ENCODE data around the gene MUC5B.
A peak's percentile ranks its signal among the peaks of the same experiment; 100 is the strongest.
"Not testable (repeated sequence)": the region's sequence is repeated elsewhere in the genome, so short reads cannot be mapped to it uniquely, and the experiment has no call there.

Gene MUC5B

DNA sequence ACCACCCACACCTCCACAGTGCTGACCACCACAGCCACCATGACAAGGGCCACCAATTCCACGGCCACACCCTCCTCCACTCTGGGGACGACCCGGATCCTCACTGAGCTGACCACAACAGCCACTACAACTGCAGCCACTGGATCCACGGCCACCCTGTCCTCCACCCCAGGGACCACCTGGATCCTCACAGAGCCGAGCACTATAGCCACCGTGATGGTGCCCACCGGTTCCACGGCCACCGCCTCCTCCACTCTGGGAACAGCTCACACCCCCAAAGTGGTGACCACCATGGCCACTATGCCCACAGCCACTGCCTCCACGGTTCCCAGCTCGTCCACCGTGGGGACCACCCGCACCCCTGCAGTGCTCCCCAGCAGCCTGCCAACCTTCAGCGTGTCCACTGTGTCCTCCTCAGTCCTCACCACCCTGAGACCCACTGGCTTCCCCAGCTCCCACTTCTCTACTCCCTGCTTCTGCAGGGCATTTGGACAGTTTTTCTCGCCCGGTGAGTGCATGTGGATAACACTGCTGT is 28.4 kb downstream of the MUC5B start:
- no peak for DNase-seq

DNA sequence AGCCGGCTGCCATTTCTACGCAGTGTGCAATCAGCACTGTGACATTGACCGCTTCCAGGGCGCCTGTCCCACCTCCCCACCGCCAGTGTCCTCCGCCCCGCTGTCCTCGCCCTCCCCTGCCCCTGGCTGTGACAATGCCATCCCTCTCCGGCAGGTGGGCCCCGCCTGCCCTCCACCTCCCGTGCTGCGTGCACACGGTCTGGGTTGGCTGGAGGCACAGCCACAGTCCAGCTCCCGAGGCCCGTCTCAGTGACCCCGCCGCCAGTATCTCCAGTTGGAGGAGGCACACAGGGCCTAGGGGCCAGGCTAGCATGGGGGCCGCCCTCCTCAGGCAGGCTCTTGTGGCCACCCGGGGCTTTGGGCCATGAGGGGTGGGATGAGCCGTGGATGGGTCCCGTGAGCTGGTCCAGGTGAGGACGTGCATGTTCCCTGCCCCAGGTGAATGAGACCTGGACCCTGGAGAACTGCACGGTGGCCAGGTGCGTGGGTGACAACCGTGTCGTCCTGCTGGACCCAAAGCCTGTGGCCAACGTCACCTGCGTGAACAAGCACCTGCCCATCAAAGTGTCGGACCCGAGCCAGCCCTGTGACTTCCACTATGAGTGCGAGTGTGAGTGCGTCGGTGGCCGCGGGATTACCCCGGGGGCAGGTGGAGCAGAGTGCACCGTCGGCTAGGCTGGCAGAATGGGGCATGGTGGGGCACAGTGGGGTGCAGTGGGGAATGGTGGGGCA is 29.7 kb downstream of the MUC5B start:
- DNase-seq = no peak

DNA sequence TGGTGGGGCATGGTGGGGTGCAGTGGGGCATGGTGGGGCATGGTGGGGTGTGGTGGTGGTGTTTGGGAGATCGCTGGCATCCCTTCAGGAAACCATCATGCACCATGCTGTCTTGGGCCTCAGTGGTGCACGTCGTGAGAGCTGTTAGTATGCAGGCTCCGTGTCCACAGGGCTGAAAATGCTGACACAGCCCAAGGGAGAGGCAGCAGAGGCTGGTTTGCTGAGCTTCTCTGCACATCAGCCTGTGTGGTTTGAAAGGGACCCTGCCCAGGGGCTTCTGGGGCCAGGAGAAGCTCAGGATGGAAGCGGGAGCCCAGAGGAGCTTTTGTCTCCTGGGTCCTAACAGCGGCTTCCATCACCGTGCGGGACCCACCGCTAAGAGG is 30.2 kb downstream of the MUC5B start:
- DNase-seq = no peak

DNA sequence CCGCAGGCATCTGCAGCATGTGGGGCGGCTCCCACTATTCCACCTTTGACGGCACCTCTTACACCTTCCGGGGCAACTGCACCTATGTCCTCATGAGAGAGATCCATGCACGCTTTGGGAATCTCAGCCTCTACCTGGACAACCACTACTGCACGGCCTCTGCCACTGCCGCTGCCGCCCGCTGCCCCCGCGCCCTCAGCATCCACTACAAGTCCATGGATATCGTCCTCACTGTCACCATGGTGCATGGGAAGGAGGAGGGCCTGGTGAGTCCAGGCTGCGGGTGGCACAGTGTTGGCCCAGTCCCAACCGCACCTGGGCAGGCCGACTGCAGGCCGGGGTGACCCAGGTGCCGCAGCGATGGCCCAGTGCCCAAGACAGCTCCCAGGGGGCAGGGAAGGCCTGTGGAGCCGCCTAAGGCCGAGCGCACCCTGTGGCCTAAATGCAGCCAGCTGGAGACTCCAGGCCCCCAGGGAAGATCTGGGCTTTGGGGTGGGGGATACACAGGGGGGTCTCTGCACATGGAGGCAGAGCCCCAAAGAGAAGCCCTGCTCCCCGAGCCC is 31.3 kb downstream of the MUC5B start:
- DNase-seq = no peak

DNA sequence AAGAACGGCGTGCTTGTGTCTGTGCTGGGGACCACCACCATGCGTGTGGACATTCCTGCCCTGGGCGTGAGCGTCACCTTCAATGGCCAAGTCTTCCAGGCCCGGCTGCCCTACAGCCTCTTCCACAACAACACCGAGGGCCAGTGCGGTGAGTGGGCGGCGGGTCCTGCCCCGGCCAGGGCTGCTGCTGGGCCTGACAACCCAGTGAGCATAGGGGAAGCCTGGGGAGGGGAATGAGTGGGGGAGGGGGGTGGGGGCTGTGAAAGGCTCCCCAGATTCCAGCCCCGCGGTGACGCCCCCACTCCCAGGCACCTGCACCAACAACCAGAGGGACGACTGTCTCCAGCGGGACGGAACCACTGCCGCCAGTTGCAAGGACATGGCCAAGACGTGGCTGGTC is 31.9 kb downstream of the MUC5B start:
- no peak for DNase-seq

DNA sequence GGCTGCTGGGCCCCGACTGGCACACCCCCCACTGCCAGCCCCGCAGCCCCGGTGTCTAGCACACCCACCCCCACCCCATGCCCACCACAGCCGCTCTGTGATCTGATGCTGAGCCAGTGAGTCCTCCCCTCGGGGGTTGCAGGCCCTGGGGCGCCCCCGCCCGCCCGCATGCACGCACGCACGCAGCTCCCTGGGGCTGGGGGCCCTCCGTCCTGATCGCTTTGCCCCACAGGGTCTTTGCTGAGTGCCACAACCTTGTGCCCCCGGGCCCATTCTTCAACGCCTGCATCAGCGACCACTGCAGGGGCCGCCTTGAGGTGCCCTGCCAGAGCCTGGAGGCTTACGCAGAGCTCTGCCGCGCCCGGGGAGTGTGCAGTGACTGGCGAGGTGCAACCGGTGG is 32.3 kb downstream of the MUC5B start:
- no peak for DNase-seq

DNA sequence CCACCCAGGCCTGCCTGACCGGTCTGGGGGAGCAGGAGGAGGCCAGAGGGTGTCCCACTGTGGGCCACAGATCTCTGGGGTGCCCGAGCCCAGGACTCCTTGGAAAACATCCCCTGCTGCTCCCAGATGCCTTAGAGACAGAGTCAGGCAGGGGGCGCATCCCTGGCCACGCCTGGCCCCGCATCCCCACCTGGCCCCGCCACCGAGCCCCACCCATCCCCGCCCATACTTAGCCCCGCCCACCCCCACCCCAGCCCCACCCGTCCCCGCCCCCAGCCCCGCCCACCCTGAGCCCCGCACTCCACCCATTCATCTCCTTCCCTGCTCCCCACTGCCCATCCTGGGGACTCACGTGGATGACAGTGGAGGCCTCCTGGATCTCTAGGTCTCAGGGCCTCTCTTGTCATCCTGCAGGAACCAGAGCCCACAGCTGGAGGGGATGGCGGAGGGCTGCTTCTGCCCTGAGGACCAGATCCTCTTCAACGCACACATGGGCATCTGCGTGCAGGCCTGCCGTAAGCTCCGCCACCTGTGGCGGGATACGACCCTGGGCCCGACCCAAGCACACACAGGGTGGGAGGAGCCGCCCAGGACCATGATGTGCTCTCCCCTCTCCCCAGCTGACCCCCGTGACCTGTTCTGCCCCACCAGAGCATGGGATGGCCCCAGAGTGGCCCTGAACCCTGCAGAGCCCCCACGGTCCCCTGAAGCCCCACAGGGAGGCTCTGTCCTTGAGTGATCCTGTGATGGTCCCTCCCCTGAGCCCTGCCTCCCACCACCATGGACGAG is 33.6 kb downstream of the MUC5B start:
- DNase-seq = no peak

DNA sequence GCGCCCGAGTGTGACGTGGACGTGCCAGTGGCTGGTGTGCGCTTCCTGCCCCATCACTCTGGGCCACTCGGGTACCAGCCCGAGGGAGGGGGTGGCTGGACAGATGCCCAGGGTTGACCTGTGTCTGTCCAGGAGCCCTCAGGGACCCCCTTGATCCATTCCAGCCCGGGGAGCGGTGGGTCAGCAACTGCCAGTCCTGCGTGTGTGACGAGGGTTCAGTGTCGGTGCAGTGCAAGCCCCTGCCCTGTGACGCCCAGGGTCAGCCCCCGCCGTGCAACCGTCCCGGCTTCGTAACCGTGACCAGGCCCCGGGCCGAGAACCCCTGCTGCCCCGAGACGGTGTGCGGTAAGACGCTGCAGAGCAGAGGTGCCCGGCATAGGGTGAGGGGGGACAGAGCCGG is 34.5 kb downstream of the MUC5B start:
- no peak for DNase-seq

DNA sequence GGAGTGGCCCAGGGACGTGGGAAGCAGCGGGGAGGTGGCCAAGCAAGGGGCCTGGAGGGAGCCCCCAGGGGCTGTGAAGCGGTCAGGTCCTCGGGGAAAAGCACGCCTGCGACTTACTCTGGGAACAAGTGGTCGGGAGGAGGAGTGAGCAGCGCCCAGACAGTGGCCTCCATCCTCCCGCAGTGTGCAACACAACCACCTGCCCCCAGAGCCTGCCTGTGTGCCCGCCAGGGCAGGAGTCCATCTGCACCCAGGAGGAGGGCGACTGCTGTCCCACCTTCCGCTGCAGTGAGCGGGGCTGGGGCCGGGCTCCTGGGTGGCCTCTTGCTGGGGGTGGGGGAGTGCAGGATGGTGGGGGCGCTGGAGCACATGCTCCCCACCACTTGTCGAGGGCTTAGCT is 35.0 kb downstream of the MUC5B start:
- no peak for DNase-seq

DNA sequence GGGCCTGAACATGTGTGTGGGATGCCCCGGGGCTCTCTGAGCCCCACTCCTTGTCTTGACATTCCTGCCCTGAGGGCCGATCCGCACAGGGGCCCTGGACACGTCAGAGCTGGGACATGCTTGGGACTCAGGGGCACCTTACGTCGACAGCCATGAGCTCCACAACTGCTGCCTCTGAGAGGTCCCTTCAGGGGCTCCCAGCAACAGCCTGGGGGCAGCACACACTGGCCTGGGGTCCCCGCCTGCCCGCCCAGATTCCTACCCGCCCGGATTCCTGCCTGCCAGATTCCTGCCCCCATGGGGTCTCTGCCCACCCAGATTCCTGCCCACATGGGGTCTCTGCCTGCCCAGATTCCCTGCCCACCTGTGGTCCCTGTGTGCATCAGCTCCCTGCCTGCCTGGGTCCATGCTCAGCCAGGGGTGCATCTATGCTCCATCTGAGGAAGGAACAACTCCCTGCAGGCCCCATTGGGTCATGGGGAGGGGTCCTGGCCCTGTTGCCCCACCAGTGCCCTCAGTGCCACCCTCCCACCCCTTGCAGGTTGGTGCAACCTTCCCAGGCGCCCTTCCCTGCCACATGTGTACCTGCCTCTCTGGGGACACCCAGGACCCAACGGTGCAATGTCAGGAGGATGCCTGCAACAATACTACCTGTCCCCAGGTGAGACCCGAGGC is 35.7 kb downstream of the MUC5B start:
- no peak for DNase-seq

DNA sequence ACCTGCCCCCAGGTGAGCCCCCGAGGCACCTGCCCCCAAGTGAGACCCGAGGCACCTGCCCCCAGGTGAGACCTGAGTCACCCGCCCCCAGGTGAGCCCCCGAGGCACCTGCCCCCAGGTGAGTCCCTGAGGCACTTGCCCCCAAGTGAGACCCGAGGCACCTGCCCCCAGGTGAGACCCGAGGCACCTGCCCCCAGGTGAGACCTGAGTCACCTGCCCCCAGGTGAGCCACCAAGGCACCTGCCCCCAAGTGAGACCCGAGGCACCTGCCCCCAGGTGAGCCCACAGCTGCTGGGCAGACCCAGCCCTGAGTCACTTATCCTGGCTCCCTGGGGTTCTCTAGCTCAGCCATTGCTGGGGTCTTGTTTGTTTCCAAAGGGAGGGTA is 36.2 kb downstream of the MUC5B start:
- DNase-seq = no peak

DNA sequence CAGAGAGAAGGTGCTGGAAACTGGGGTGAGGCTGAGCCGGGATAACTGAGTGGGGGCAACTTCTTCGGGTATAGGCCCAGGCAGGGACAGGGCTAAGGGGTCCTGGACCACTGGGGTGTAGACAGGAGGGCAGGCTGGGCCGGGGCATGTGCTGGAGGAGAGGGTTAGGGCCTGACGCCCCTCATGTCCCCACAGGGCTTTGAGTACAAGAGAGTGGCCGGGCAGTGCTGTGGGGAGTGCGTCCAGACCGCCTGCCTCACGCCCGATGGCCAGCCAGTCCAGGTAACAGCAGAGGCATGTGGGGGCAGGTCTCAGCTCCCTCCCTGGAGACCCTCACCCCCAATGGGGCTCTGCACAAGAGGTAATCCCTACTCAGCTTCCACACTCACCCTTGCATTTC is 36.7 kb downstream of the MUC5B start:
- DNase-seq = no peak

DNA sequence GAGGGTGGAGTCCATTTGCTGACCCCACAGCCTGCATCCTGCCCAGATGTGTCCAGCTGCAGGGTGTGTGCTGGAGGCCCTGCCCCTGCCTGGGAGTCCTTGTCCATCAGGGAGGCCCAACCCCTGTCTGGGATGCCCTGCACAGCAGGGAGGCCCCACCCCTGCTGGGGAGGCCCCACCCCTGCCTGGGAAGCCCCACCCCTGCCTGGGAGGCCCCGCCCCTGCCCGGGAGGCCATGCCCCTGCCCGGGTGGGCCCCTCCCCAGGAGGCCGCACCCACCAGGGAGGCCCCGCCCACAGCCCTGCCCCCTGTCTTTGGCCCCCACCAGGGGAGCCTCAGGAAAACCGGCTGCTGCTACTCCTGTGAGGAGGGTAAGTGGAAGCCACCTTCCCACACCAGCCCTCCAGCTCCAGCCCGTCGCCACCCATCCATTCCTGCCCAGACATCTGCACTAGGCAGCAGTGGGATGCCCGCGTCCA is 37.2 kb downstream of the MUC5B start:
- DNase-seq = peak; percentile 57

DNA sequence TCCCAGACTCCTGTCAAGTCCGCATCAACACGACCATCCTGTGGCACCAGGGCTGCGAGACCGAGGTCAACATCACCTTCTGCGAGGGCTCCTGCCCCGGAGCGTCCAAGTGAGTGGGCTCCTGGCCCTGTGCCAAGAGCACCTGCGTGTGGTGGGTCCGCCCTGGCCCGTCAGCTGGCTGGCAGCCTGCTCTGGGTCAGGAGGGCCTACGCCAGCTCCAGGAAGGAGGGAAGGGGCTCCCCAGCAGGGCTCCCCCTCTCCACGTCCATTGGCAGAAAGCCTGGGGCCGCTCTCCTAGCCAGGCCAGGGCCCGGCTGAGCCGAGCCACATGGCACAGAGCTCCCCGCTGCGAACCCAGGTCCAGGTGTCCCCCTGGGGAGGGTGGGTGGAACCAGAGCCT is 37.8 kb downstream of the MUC5B start:
- DNase-seq = no peak

DNA sequence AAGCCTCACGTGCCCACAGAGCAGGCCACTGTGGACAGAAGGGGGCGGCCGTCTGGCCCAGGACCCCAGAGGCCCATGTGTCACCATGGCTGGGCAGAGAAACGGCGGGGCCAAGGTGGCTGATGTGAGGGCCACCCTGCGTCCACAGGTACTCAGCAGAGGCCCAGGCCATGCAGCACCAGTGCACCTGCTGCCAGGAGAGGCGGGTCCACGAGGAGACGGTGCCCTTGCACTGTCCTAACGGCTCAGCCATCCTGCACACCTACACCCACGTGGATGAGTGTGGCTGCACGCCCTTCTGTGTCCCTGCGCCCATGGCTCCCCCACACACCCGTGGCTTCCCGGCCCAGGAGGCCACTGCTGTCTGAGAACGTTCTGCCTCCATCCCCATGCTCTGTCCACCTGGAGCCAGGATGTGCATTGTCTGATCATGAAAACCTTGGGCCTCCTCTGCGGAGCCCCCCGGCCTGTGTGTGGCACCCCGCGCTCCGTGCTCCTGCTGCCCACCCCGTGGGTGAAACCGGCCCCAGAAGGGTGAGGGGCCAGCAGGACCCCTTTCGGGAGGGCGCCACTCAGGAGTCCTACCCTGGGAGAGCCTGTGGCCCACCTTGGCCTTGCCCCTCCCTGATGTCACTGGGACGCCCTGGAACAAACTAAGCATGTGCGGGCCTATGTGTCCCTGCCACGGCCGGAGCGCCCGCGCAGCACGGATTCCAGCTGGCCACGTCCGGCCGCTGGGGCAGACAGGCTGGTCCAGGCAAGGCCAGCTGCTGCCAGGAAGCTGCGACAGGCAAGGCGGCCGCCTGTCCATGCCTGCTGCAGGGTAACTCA is 38.6 kb downstream of the MUC5B start:
- DNase-seq = no peak

DNA sequence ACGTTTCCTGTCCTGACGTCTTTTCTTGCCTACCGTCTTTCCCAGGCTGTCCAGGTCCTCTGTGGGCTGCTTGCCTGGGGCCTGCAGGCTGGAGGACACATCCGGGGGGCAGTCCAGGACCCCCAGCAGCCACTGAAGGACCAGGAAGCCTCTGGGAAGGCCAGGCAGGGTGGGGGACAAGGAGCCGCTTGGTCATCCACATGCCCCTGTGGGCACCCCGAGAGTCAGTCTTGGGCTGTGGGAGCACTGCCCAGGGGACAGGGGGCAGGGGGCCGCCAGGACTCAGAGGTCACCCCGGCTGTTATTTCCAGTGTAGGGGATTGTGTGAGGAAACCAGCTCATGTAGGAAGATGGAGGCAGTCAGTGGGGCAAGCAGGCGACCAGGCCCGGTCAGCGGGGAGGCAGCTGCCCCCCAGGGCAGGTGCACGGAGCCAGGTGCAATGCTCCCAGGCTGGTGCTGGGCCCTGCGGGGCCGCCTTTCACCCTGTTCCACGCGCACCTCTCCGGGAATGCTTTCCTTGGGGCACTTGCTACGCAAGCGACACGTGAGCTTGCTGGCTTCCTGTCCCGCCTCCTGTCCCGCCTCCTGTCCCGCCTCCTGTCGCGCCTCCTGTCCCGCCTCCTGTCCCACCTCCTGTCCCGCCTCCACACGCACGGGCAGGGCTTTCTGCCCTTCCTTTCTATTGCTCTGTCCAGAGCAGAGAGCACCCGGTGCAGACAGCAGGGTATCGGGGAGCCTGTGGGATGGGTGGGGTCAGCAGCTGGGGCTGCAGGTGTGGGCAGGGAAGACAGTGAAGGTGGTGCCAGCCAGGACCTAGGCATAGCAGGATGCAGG is 39.5 kb downstream of the MUC5B start:
- DNase-seq = peak; percentile 94

DNA sequence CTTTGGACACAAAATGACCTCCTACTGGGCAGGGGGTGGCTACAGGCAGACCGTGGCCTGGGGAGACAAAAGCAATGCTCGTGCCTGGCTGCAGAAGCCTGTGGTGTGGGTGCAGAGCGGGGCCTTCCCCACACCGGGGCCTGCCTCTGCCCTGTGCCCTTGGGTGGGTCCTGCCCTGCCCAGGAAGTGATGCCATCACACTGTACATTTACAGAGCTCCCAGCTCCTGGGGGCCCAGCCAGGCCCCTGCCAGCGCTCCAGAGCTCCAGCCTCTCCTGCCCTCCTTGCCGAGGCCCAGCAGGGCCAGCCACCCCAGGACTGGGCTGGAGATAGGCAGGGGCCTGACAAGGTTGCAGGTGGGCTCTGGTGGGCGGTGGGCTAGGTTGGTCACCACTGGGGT is 40.1 kb downstream of the MUC5B start:
- no peak for DNase-seq

DNA sequence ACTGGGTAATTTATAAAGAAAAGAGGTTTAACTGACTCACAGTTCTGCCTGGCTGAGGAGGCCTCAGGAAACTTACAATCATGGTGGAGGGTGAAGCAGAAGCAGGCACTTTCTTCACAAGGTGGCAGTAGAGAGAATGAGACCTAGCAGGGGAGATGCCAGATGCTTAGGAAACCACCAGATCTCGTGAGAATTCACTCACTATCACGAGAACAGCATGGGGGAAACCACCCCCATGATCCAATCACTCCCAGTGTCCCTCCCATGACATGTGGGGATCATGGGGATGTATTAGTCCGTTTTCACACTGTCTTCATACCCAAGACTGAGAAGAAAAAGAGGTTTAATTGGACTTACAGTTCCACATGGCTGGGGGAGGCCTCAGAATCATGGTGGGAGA is 41.6 kb downstream of the MUC5B start:
- DNase-seq = peak; percentile 52

DNA sequence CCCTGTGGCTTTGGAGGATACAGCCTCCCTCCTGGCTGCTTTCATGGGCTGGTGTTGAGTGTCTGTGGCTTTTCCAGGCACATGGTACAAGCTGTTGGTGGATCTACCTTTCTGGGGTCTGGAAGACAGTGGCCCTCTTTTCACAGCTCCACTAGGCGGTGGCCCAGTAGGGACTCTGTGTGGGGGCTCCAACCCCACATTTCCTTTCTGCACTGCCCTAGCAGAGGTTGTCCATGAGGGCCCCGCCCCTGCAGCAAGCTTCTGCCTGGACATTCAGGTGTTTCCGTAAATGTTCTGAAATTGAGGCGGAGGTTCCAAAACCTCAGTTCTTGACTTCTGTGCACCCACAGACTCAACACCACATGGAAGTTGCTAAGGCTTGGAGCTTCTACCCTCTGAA is 42.6 kb downstream of the MUC5B start:
- not testable (repeated sequence) for DNase-seq

DNA sequence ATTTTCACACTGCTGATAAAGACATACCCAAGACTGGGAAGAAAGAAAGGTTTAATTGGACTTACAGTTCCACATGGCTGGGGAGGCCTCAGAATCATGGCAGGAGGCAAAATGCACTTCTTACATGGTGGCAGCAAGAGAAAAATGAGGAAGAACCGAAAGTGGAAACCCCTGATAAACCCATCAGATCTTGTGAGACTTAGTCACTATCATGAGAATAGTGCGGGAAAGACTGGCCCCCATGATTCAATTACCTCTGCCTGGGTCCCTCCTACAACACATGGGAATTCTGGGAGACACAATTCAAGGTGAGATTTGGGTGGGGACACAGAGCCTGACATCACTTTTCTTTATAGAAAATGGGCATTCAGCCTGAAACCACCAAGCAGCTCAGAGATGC is 44.1 kb downstream of the MUC5B start:
- DNase-seq = not testable (repeated sequence)

DNA sequence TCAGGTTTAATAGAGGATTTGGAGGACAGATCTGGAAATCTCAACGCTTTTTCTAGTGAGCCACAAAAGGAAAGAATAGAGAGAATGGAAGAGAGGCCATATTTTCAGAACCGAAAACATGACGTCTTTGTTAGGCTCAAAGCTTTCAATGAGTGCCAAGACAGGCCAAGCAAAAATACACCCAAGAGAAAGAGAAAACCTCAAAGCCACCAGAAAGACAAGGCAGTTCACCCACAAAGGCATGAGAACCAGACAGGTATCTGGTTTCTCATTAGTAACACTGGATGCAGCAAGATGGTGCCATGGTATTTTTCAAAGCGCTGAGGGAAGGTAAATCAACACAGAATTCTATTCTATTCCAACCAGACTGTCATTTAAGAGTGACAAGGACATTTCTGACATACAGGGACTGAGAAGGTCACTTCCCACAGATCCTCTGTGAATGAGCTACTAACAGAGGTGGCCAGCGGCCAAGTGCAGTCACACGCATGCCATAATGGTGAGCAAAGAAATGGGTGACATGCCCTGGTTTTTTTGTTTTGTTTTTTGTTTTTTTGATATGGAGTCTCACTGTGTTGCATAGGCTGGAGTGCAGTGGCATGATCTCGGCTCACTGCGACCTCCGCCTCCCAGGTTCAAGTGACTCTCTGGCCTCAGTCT is 44.7 kb downstream of the MUC5B start:
- DNase-seq = no peak

Data from stimulated activated CD4-positive, alpha-beta T cell treated with anti-CD3 and anti-CD28 coated beads, Interleukin-15, amount 100 ng/mL, for 24 hours (primary cell).